ENCODE data around the gene RNF20.

RNF20 gene

GRCh38 chr9:101590901-101591300 lies 57.2 kb downstream of the RNF20 start:
- TF ChIP-seq CTCF (conservative IDR thresholded peaks at IDR 0.05; ENCODE audit: low read depth, low read length) = no peak
- H2AFZ ChIP-seq (ENCODE audit: low read depth) = no peak overlapping the region

GRCh38 chr9:101591787-101592446 lies 58.3 kb downstream of the RNF20 start:
- Histone ChIP-seq H3K4me1 (ENCODE audit: low read depth, poor library complexity, severe bottlenecking) (no peaks in the 10 kb centered on the region), H3K27me3 (ENCODE audit: insufficient read depth, low read depth) (no peaks in the 10 kb centered on the region), H3K79me2 (ENCODE audit: insufficient read depth, low read depth) (no peaks in the 10 kb centered on the region)

More at GRCh38 chr9:101590901-101591300, 57.2 kb downstream of the RNF20 start:
- H3K4me2 ChIP-seq = no peak overlapping the region
- no peak overlapping the region for H3K9ac ChIP-seq
- no peaks in the 10 kb centered on the region for H3K36me3 ChIP-seq (ENCODE audit: insufficient read depth)
- no peaks in the 10 kb centered on the region for H3K79me2 ChIP-seq (ENCODE audit: insufficient read depth, low read depth)
- no peaks in the 10 kb centered on the region for H3K4me1 ChIP-seq (ENCODE audit: low read depth, poor library complexity, severe bottlenecking)
- no peaks in the 10 kb centered on the region for H4K20me1 ChIP-seq (ENCODE audit: insufficient read depth)
- no peak overlapping the region for H3K27ac ChIP-seq
- no peak overlapping the region for H3K4me3 ChIP-seq (IDR thresholded peaks at IDR 0.05; ENCODE audit: insufficient read depth, low read depth, low read length)
- no peaks in the 10 kb centered on the region for H3K27me3 ChIP-seq (ENCODE audit: insufficient read depth, low read depth)

GRCh38 chr9:101592788-101593187 lies 59.1 kb downstream of the RNF20 start:
- Histone ChIP-seq H4K20me1 (ENCODE audit: insufficient read depth) (no peaks in the 10 kb centered on the region), H3K4me3 (IDR thresholded peaks at IDR 0.05; ENCODE audit: insufficient read depth, low read depth, low read length) (no peak overlapping the region), H3K79me2 (ENCODE audit: insufficient read depth, low read depth) (no peaks in the 10 kb centered on the region), H3K4me2 (no peak overlapping the region), H3K36me3 (ENCODE audit: insufficient read depth) (no peaks in the 10 kb centered on the region), H3K27me3 (ENCODE audit: insufficient read depth, low read depth) (no peaks in the 10 kb centered on the region), H3K9ac (no peak overlapping the region), H3K27ac (no peak overlapping the region), H2AFZ (ENCODE audit: low read depth) (no peak overlapping the region), H3K4me1 (ENCODE audit: low read depth, poor library complexity, severe bottlenecking) (no peaks in the 10 kb centered on the region)
- no peak for TF ChIP-seq CTCF (conservative IDR thresholded peaks at IDR 0.05; ENCODE audit: low read depth, low read length)

More at GRCh38 chr9:101591787-101592446, 58.3 kb downstream of the RNF20 start:
- no peak overlapping the region for H3K4me3 ChIP-seq (IDR thresholded peaks at IDR 0.05; ENCODE audit: insufficient read depth, low read depth, low read length)
- H3K9ac ChIP-seq = no peak overlapping the region
- no peaks in the 10 kb centered on the region for H3K36me3 ChIP-seq (ENCODE audit: insufficient read depth)
- H2AFZ ChIP-seq (ENCODE audit: low read depth) = no peak overlapping the region
- H3K27ac ChIP-seq = no peak overlapping the region
- H3K4me2 ChIP-seq = no peak overlapping the region
- TF ChIP-seq CTCF (conservative IDR thresholded peaks at IDR 0.05; ENCODE audit: low read depth, low read length) = no peak
- no peaks in the 10 kb centered on the region for H4K20me1 ChIP-seq (ENCODE audit: insufficient read depth)

- no peak overlapping the region for H3K4me3 ChIP-seq (IDR thresholded peaks at IDR 0.05; ENCODE audit: insufficient read depth, low read depth, low read length)
- H4K20me1 ChIP-seq (ENCODE audit: insufficient read depth) = no peaks in the 10 kb centered on the region
- no peaks in the 10 kb centered on the region for H3K36me3 ChIP-seq (ENCODE audit: insufficient read depth)
- no peaks in the 10 kb centered on the region for H3K4me1 ChIP-seq (ENCODE audit: low read depth, poor library complexity, severe bottlenecking)
- no peak overlapping the region for H2AFZ ChIP-seq (ENCODE audit: low read depth)
- TF ChIP-seq CTCF (conservative IDR thresholded peaks at IDR 0.05; ENCODE audit: low read depth, low read length) = no peak
- no peaks in the 10 kb centered on the region for H3K27me3 ChIP-seq (ENCODE audit: insufficient read depth, low read depth)
- no peak overlapping the region for H3K9ac ChIP-seq
- H3K27ac ChIP-seq = no peak overlapping the region
- H3K79me2 ChIP-seq (ENCODE audit: insufficient read depth, low read depth) = no peaks in the 10 kb centered on the region
- no peak overlapping the region for H3K4me2 ChIP-seq
These were observed 59.7 kb downstream of the RNF20 start for GRCh38 chr9:101593345-101593744.

All from KMS-11 (cell line).